Suppressor macrophage treated with lipopolysaccharide for 1 hour (primary cell): ENCODE results near the gene CHCHD6.
"Not testable (repeated sequence)": the region's sequence is repeated elsewhere in the genome, so short reads cannot be mapped to it uniquely, and the experiment has no call there.

Source experiments
- DNase-seq, 3 donors: peaks; one replicate each; pipeline ENCODE4 v3.0.0-alpha.2; 2020 to 2022

CHCHD6 gene

DNA sequence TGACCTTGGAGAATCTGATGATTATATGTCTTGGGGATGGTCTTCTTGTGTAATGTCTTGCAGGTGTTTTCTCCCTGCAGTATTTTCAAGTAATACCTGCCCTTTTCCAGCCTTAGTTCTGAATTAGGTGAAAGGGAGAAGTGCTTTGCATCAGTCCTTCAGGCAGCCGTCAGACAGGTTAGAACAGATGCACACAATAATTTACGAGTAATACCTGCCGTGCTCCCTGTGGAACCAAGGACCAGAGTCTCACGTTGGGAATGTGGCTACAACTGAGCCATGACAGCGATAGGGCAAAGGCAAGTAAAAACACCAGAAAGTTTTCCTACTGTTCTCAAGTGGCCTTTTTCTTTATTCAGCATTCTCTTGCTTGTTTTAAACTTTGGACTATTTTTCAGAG, 69.1 kb downstream of the CHCHD6 start:
- no peak for DNase-seq

DNA sequence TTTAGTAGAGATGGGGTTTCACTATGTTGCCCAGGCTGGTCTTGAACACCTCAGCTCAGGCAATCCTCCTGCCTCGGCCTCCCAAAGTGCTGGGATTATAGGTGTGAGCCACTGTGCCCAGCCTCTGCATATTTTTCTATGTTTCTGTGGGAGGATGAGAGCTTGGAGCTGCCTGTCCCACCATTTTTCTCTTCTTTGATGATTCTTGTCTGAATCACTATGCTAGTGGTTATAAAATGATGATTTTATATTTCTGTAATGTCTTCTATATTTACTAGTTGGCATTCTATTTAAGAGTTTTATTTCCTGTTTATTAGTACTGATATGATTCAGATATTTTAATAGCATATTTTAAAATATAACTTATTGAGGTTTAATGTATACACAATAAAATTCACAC, 69.7 kb downstream of the CHCHD6 start:
- DNase-seq: no peak

DNA sequence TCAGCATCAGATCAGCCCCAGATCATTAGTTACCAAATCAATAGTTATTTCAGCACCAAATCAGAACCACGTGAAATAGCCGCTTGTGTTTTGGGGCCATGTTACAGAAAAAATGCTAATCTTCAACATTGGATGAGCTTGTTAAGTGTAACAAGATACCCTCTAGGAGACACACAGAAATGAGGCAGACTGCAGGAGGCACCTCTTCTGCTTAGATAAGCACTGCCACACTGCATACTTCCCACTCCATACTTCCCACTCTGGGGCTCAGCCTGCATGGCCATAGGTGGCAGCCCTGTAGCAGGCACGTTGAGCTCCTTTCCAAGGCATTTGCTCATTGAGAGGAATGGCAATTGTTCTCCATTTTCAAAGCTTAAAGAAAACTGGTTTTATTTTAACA, 73.3 kb downstream of the CHCHD6 start:
- DNase-seq: peak in 1 of 3 donors; percentile 3

DNA sequence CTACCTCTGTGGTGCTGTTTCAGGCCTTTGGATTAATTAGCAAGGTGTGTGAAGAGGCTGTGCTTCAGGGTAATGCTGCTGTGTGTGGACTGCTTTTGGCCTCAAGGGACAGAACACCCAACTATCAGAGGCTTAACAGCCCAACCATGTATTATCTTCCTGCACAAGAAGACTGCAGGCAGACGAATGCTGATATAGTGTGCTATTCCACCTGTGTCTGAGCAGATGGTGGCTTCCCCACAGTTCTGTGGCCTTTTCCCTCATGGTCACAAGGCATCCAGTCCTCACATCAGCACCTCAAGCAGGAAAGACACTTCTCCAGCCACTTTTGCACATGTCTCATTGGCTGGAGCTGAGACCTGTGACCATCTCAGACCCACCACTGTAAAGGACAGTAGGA, 76.6 kb downstream of the CHCHD6 start:
- DNase-seq: no peak

DNA sequence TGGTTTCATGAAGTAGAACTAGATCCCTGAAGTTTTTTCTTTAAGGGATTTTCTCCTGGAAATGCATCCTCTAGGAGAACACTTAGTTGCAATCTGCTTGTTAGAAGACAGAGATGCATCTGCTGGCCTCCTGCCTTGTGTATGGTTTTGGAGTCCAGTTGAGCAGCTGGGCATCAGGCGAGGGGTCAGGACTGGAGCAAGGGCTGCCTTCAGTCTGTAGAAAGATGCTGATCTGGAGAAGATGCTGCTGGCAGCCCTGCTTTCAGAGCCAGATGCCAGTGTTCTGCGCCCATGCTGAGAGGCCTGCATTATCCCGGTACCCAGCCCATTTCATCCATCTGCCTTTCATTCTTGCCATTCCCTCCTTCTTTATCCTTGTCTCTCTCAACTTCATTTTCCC, 77.4 kb downstream of the CHCHD6 start:
- DNase-seq: no peak

DNA sequence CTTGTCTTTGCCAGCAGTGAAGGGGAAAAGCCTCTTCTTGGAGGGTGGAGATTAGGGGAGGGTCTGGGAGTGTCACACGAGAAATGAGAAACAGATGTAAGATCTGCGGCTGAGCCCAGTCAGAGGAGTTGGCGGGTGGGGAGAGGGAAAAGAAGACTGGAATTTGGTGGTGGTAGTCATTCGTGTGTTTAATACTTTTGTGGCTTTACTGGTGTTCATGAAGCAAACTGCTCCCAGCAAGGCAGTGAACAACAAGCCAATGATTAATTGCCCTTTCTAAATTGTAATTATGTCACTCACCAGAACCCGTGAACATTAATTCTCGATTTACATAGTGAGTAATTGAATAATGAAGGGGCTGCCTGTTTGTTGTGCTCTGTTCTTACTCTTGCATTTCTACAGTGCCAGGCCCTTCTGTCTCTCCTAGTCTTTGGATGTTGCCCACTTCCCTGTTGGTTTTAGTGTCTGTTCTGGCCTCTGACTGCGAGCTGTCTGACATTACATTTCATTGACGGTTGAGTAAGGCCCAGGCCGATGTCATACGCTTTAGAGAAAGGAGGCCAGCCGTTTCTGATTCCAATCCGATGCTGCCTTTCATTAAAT, 78.0 kb downstream of the CHCHD6 start:
- no peak for DNase-seq

DNA sequence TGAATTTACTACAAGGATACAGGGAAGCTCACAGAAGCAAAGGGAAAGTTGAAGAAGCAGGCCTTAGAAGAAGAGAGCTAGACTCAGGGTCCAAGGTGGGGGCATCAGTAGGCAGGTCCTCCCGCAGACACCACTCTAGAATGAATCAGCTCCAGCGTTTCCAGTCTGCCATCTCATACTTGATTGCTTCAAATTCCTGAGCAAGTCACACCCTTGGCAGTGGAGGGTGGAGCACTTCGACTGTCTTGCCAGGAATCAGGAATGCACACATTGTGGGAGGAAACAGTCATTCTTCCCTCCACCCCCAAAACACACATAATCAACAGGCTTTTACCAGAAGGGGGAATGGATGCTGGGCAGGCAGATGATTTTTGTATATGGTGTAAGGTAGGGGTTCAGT, 78.5 kb downstream of the CHCHD6 start:
- no peak for DNase-seq

- peak in 1 of 3 donors; percentile 3 for DNase-seq
These were observed 80.2 kb downstream of the CHCHD6 start for GRCh38 chr3:126784254-126784653.

GRCh38 chr3:126791320-126791719, 87.3 kb downstream of the CHCHD6 start:
- not testable (repeated sequence) for DNase-seq

DNA sequence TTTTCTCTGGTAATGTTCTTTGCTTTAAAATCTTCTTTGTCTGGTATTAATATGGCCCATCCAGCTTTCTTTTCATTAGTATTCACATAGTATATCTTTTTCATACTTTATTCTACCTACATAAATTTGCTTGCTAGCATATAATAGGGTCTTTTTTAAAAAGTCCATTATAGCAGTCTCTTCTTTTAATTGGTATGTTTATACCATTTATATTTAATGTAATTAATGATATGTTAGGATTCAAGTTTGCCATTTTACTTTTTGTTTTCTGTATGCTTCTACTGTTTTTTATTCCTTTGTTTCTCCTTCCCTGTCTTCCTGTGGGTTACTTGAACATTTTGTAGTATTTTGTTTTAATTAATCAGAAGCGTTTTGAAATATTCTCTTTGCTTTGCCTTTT, 89.0 kb downstream of the CHCHD6 start:
- DNase-seq: no peak

GRCh38 chr3:126797563-126797962, 93.5 kb downstream of the CHCHD6 start:
- DNase-seq: no peak

- DNase-seq: no peak
These were observed 94.5 kb downstream of the CHCHD6 start for GRCh38 chr3:126798521-126798920.

- DNase-seq: no peak
These were observed 95.1 kb downstream of the CHCHD6 start for GRCh38 chr3:126799099-126799498.

- DNase-seq: not testable (repeated sequence)
These were observed 97.3 kb downstream of the CHCHD6 start for GRCh38 chr3:126801312-126801711.

DNA sequence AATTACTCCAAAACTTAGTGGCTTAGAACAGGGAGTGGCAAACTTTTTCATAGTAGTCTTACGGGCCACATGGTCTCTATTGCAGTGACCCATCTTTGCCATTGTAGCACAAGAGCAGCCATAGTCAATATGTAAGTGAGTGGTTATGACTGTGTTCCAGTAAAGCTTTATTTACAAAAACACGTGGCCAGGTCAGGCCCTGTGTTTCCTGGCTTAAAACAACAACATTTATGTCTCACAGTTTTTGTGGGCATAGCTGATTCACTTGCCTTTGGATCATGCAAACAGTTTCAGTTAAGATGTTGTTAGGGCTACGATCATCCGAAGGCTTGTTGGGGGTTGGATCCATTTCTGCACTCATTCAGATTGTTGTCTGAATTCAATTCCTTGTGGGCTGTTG, 103.8 kb downstream of the CHCHD6 start:
- no peak for DNase-seq

DNA sequence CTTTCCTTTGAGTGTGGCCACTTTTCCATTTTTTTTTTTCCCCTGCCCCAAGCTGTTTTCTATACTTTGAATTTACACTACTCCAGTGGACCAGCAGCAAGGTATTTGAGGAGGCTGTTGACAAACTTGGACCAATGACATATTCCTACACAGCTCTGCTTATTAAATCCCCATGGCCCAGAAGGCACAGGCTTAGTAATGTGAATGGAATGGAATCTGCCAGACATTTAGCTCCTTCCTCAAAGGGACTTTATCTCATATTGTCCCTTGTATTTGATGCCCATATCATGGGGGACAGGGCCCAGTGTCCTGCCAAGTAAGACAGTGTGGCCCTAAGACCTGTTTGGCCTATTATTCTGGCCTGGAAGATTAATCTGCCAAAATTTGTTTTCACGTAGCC, 107.5 kb downstream of the CHCHD6 start:
- no peak for DNase-seq

GRCh38 chr3:126816298-126816697, 112.3 kb downstream of the CHCHD6 start:
- no peak for DNase-seq

DNA sequence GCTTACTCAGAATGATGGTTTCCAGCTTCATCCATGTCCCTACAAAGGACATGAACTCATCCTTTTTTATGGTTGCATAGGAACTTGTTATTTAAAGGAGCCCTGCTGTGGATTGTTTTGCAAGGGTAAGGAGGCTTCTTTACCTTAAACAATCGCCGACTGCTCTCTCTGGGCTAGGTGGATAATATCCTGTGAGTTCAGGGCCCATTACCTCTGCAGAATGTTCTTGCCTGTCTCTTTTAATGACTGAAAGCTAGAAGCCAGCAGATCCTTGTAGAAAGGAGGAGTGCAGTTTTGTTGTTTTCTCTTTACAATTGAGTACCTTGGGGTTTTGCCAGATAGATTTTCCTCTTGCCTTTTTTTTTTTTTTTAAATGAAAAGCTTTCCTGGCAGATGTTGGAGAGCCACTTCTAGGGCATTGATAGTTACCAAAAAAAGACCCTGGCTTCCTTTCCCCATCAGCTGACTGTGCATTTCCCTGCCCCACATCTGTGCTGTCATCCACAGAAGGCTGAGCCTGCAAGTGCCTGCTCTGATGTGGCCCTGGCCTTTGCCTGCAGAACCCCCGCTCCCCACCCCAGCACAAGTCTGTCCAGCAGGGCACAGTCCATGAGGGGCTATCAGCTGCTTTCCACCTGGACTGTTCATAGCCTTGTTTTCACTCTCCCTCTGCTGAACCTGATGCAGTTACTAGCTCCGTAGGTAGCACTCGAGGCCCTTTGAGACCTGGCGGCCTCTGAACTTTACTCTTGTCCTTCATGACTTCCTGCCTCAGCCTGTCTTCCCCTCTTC, 113.1 kb downstream of the CHCHD6 start:
- DNase-seq: no peak

GRCh38 chr3:126817781-126818180, 113.7 kb downstream of the CHCHD6 start:
- DNase-seq: no peak

- no peak for DNase-seq
These were observed 114.5 kb downstream of the CHCHD6 start for GRCh38 chr3:126818400-126819095.

DNA sequence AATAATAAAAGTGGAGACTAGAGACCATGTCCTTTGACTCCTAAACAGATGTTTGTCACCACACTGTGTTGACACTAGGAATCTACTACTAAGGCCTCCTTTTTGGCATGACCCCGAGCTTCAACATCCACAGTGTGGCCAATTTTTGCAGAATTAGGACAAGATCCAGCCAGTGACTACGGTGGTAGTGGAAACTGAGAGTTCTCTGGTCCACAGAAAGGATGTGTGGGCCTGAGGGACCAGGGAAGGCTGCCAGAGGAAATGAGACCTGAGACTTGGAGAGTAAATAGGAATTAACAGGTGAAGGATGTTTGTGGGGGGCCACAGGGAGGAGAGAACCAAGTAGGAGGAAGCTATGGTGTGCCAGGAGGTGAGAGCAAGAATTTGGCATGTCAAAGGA, 122.7 kb downstream of the CHCHD6 start:
- DNase-seq: no peak

- no peak for DNase-seq
These were observed 123.1 kb downstream of the CHCHD6 start for GRCh38 chr3:126827121-126827520.

- DNase-seq: no peak
These were observed 124.3 kb downstream of the CHCHD6 start for GRCh38 chr3:126828306-126828705.

GRCh38 chr3:126832933-126833332, 128.9 kb downstream of the CHCHD6 start:
- DNase-seq: no peak
